A549 (cell line): ENCODE results near the gene SLC6A12.

Experiments
- BHLHE40 ChIP-seq: IDR thresholded peaks from 2 replicates; pipeline ENCODE4 v1.6.1; 2012; ENCODE audit warnings: low read depth, low read length, inconsistent platforms
- CTCF ChIP-seq: fragments of >200 bp; sonication (Bioruptor Twin); formaldehyde crosslinking; IDR thresholded peaks from 3 replicates; pipeline ENCODE4 v1.5.1; 2016
- KDM1A ChIP-seq: fragments of 200-600 bp; sonication (generic); IDR thresholded peaks from 2 replicates; pipeline ENCODE4 v1.6.1; 2016; ENCODE audit warnings: low read depth, mild to moderate bottlenecking
- POLR2A ChIP-seq: IDR thresholded peaks from 2 replicates; pipeline ENCODE4 v1.6.1; 2012; ENCODE audit warnings: mild to moderate bottlenecking, low read length
- RAD21 ChIP-seq, 2 experiments: fragments of >200 bp in 1 of 2; sonication (Bioruptor Twin) in 1 of 2; formaldehyde crosslinking in 1 of 2; IDR thresholded peaks in 1 of 2; conservative IDR thresholded peaks in 1 of 2; 2 replicates in 1 of 2; 3 replicates in 1 of 2; pipeline ENCODE4 v1.6.1; 2012 to 2018; ENCODE audit warnings: inconsistent platforms in 1 of 2
- RCOR1 ChIP-seq: fragments of 150-350 bp; IDR thresholded peaks from 2 replicates; pipeline ENCODE4 v1.6.1; 2014; ENCODE audit warnings: antibody characterized with exemption, low read length, low read depth
- ZSCAN20 ChIP-seq: fragments of 250-450 bp; sonication (Bioruptor Pico); IDR thresholded peaks from 2 replicates; pipeline ENCODE4 v1.8.0; 2022; ENCODE audit warnings: mild to moderate bottlenecking, moderate library complexity

GRCh38 chr12:178829-179109 lies 35.2 kb downstream of the SLC6A12 start:
- TF ChIP-seq RAD21 (conservative IDR thresholded peaks at IDR 0.05 in 1 of 2, IDR thresholded peaks at IDR 0.05 in 1 of 2): no peak
- no peak for TF ChIP-seq RCOR1
- TF ChIP-seq POLR2A: no peak
- no peak for TF ChIP-seq CTCF
- no peak for TF ChIP-seq KDM1A
- TF ChIP-seq BHLHE40: no peak
- TF ChIP-seq ZSCAN20 (CRISPR knock-in tag): no peak
